Mesenchymal stem cell (in vitro differentiated cells and primary cell): Measurements from ENCODE around the gene CCDC14.

ENCODE experiments used
- DNase-seq: peaks from one replicate; pipeline ENCODE4 v3.0.0-alpha.2; 2013
- H2AFZ ChIP-seq: one replicate; pipeline ENCODE4 v1.6.1; 2013; ENCODE audit warnings: low read depth, mild to moderate bottlenecking, control low read depth, inconsistent platforms, low read length, moderate library complexity
- H2AK5ac ChIP-seq: 2 replicates; pipeline ENCODE4 v1.6.1; 2013; ENCODE audit warnings: low read length, moderate library complexity, mild to moderate bottlenecking, inconsistent platforms; ENCODE audit not compliant: severe bottlenecking
- H2BK120ac ChIP-seq: one replicate; pipeline ENCODE4 v1.6.1; 2013; ENCODE audit warnings: low read depth, mild to moderate bottlenecking, inconsistent platforms, low read length, moderate library complexity
- H2BK12ac ChIP-seq, 2 experiments: one replicate each; pipeline ENCODE4 v1.6.1; 2013; ENCODE audit warnings: inconsistent platforms in 2 of 2, low read length in 2 of 2, mild to moderate bottlenecking in 2 of 2, moderate library complexity in 2 of 2, control low read depth in 1 of 2
- H2BK15ac ChIP-seq: one replicate; pipeline ENCODE4 v1.6.1; 2013; ENCODE audit warnings: mild to moderate bottlenecking, low read depth, inconsistent platforms; ENCODE audit not compliant: poor library complexity, severe bottlenecking
- H2BK5ac ChIP-seq: 2 replicates; pipeline ENCODE4 v1.6.1; 2013; ENCODE audit warnings: low read depth, mild to moderate bottlenecking, low read length, control low read depth, inconsistent platforms; ENCODE audit not compliant: poor library complexity, severe bottlenecking
- H3K14ac ChIP-seq, 2 experiments: one replicate each; pipeline ENCODE4 v1.6.1; 2013; ENCODE audit warnings: inconsistent platforms in 2 of 2, low read length in 2 of 2, control low read depth in 1 of 2, mild to moderate bottlenecking in 1 of 2, moderate library complexity in 1 of 2
- H3K18ac ChIP-seq, 2 experiments: one replicate each; pipeline ENCODE4 v1.6.1; 2013; ENCODE audit warnings: inconsistent platforms in 2 of 2, low read length in 2 of 2, control low read depth in 1 of 2, low read depth in 1 of 2, mild to moderate bottlenecking in 1 of 2
- H3K23ac ChIP-seq, 2 experiments: one replicate each; pipeline ENCODE4 v1.6.1; 2013; ENCODE audit warnings: inconsistent platforms in 2 of 2, low read length in 2 of 2, mild to moderate bottlenecking in 2 of 2, moderate library complexity in 2 of 2, control low read depth in 1 of 2
- H3K27ac ChIP-seq: 2 replicates; pipeline ENCODE4 v1.5.1; 2013; ENCODE audit warnings: mild to moderate bottlenecking, moderate library complexity, low read length, control low read depth, inconsistent platforms; ENCODE audit not compliant: poor library complexity, severe bottlenecking
- H3K27me3 ChIP-seq, 2 experiments: 2 replicates each; pipeline versions ENCODE4 v1.6.1 to v1.7.0; 2013; ENCODE audit warnings: low read length in 2 of 2, mild to moderate bottlenecking in 2 of 2, moderate library complexity in 2 of 2, control low read depth in 1 of 2, inconsistent platforms in 1 of 2; ENCODE audit not compliant: control insufficient read depth in 1 of 2, insufficient read depth in 1 of 2
- H3K36me3 ChIP-seq, 2 experiments: 2 replicates each; pipeline versions ENCODE4 v1.6.1 to v1.7.0; 2013; ENCODE audit warnings: low read length in 2 of 2, control low read depth in 1 of 2, inconsistent platforms in 1 of 2, low read depth in 1 of 2, mild to moderate bottlenecking in 1 of 2; ENCODE audit not compliant: insufficient read depth in 2 of 2, control insufficient read depth in 1 of 2
- H3K4ac ChIP-seq, 2 experiments: one replicate each; pipeline ENCODE4 v1.6.1; 2013; ENCODE audit warnings: inconsistent platforms in 2 of 2, low read length in 2 of 2, mild to moderate bottlenecking in 2 of 2, moderate library complexity in 2 of 2, control low read depth in 1 of 2, low read depth in 1 of 2
- H3K4me1 ChIP-seq: 2 replicates; pipeline ENCODE4 v1.6.1; 2013; ENCODE audit warnings: low read depth, low read length, control low read depth; ENCODE audit not compliant: control insufficient read depth, insufficient read depth
- H3K4me2 ChIP-seq: 2 replicates; pipeline ENCODE4 v1.6.1; 2013; ENCODE audit warnings: low read length, mild to moderate bottlenecking, inconsistent platforms; ENCODE audit not compliant: poor library complexity, severe bottlenecking
- H3K4me3 ChIP-seq, 2 experiments: 2 replicates each; pipeline versions ENCODE4 v1.5.1 to v1.7.0; 2013; ENCODE audit warnings: low read length in 2 of 2, mild to moderate bottlenecking in 2 of 2, control low read depth in 1 of 2, low read depth in 1 of 2; ENCODE audit not compliant: insufficient read depth in 1 of 2
- H3K79me1 ChIP-seq: replicated peaks from 2 replicates; pipeline ENCODE4 v1.6.1; 2013; ENCODE audit warnings: mild to moderate bottlenecking, control low read depth, low read length, inconsistent platforms; ENCODE audit not compliant: poor library complexity, severe bottlenecking
- H3K9ac ChIP-seq: 2 replicates; pipeline ENCODE4 v1.7.0; 2013; ENCODE audit warnings: mild to moderate bottlenecking, low read length, moderate library complexity
- H3K9me3 ChIP-seq: 2 replicates; pipeline ENCODE4 v1.7.0; 2013; ENCODE audit warnings: mild to moderate bottlenecking, low read length; ENCODE audit not compliant: control insufficient read depth
- H4K8ac ChIP-seq: one replicate; pipeline ENCODE4 v1.6.1; 2013; ENCODE audit warnings: inconsistent platforms, mild to moderate bottlenecking, low read length, moderate library complexity
- H4K91ac ChIP-seq: one replicate; pipeline ENCODE4 v1.6.1; 2013; ENCODE audit warnings: mild to moderate bottlenecking, low read length, inconsistent platforms
- WGBS: methylation state at CpG from one replicate; pipeline ENCODE4 v1.1.7; 2013; ENCODE audit warnings: mixed read lengths; 5-methylcytosine and 5-hydroxymethylcytosine counted together

CCDC14 gene

DNA sequence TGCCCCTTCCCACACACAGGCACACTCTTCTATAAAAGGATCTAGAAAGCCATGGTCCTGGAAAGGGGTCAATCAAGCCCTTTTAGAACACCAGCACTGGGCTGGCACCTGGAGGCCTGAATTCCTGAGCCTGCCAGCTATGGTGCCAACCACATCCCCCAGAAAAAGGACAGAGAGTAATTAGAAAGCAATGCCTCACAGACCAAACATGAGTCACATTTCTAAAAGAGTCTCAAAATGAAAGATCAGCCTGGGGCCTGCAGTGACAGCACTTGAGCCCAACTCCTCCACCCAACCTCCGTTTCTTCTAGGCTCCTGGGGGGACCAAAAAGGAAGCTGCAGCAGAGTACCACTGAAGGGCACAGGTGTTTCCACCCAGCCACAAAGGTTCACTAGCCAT, 91.0 kb downstream of the CCDC14 start:
- Histone ChIP-seq H3K79me1 (peaks cover 7% of the 10 kb centered on the region), H3K36me3 (peaks cover 4 to 10% of the 10 kb centered on the region in 2 experiments), H3K18ac (peak overlapping the region in 1 of 2 experiments; percentile 55), H3K4me2 (no peak overlapping the region), H3K4me3 (no peak overlapping the region), H3K23ac (peak overlapping the region in 1 of 2 experiments; percentile 31), H3K14ac (peak overlapping the region in 1 of 2 experiments; percentile 83), H4K91ac (no peak overlapping the region), H2BK120ac (no peak overlapping the region), H2BK15ac (no peak overlapping the region), H3K27ac (peak overlapping the region; percentile 60), H4K8ac (no peak overlapping the region), H2BK5ac (no peak overlapping the region), H3K9ac (no peak overlapping the region), H2AFZ (no peak overlapping the region), H3K4me1 (peaks cover 12% of the 10 kb centered on the region), H2AK5ac (peak overlapping the region; percentile 79), H3K9me3 (peaks cover 5% of the 10 kb centered on the region), H2BK12ac (no peak overlapping the region), H3K27me3 (no peaks in the 10 kb centered on the region), H3K4ac (no peak overlapping the region)
- peak; percentile 36 for DNase-seq
- WGBS = 57% methylated on average over 1 of the region's 1 CpG

DNA sequence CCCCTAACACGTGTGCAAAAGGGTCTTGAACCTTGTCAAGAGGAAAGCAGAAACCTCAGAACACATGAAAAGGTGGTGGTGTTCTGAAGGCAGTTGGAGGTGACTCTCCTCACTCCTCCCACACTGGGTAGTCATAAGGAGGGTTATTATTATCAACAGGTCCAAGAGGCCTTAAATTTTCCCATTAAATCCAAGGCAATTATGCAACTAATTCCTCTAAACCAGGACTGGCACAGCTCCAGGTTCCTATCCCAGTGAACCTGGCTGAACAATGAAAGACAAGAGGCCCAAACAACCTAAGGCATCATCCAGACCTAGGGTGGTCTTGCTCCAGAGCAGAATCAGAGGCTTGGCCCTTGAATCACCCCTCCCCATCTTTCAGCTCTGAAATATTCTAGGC, 91.9 kb downstream of the CCDC14 start:
- H3K4me2 ChIP-seq = no peak overlapping the region
- no peak overlapping the region for H3K18ac ChIP-seq
- peaks cover 5% of the 10 kb centered on the region for H3K9me3 ChIP-seq
- H2BK120ac ChIP-seq = no peak overlapping the region
- peaks cover 14% of the 10 kb centered on the region for H3K4me1 ChIP-seq
- H3K27ac ChIP-seq = no peak overlapping the region
- DNase-seq = no peak
- no peak overlapping the region for H3K4me3 ChIP-seq
- H2AFZ ChIP-seq = no peak overlapping the region
- H2BK12ac ChIP-seq = no peak overlapping the region
- H2BK5ac ChIP-seq = no peak overlapping the region
- no peak overlapping the region for H3K4ac ChIP-seq
- H2AK5ac ChIP-seq = peak overlapping the region; percentile 80
- 100% methylated on average over 1 of the region's 1 CpG for WGBS
- no peak overlapping the region for H3K9ac ChIP-seq
- H3K23ac ChIP-seq = no peak overlapping the region
- no peak overlapping the region for H2BK15ac ChIP-seq
- H4K8ac ChIP-seq = no peak overlapping the region
- H4K91ac ChIP-seq = no peak overlapping the region
- H3K36me3 ChIP-seq = peaks cover 0 to 16% of the 10 kb centered on the region in 2 experiments
- peaks cover 11% of the 10 kb centered on the region for H3K79me1 ChIP-seq
- no peak overlapping the region for H3K14ac ChIP-seq
- no peaks in the 10 kb centered on the region for H3K27me3 ChIP-seq

- Histone ChIP-seq H3K4me1 (peaks cover 11% of the 10 kb centered on the region), H3K4me3 (no peak overlapping the region), H3K4me2 (no peak overlapping the region), H2AK5ac (no peak overlapping the region), H4K91ac (no peak overlapping the region), H3K14ac (no peak overlapping the region), H3K27me3 (no peaks in the 10 kb centered on the region), H3K79me1 (peaks cover 16% of the 10 kb centered on the region), H2BK15ac (no peak overlapping the region), H3K9ac (no peak overlapping the region), H3K4ac (no peak overlapping the region), H3K27ac (no peak overlapping the region), H3K23ac (no peak overlapping the region), H2BK5ac (no peak overlapping the region), H3K18ac (no peak overlapping the region), H3K36me3 (peaks cover 0 to 28% of the 10 kb centered on the region in 2 experiments), H2BK120ac (no peak overlapping the region), H3K9me3 (peaks cover 5% of the 10 kb centered on the region), H2BK12ac (no peak overlapping the region), H2AFZ (no peak overlapping the region), H4K8ac (no peak overlapping the region)
- 92% methylated on average over 4 of the region's 4 CpGs for WGBS
- DNase-seq = no peak
Measured at GRCh38 chr3:123864706-123865105, 96.3 kb downstream of the CCDC14 start.
